HG02943 (cell line): Measurements from ENCODE around the gene IL16.

Experiments
- ATAC-seq: cut with Tn5 transposase; IDR thresholded peaks from one replicate; pipeline ENCODE4 v1.9.1; 2021; ENCODE audit warnings: mild to moderate bottlenecking, low read depth, moderate library complexity; ENCODE audit not compliant: unreplicated experiment

IL16 gene

GRCh38 chr15:81357180-81357686, 160.6 kb downstream of the IL16 start:
- no peak for ATAC-seq

- ATAC-seq = no peak
Measured at GRCh38 chr15:81358248-81358647, 161.6 kb downstream of the IL16 start.

GRCh38 chr15:81360491-81360890, 163.8 kb downstream of the IL16 start:
- ATAC-seq = no peak

GRCh38 chr15:81361891-81362290, 165.2 kb downstream of the IL16 start:
- ATAC-seq = no peak

GRCh38 chr15:81362790-81363189, 166.1 kb downstream of the IL16 start:
- no peak for ATAC-seq

- no peak for ATAC-seq
Measured at GRCh38 chr15:81363276-81363675, 166.6 kb downstream of the IL16 start.
